DND-41 (cell line): ENCODE results near the gene B4GALNT3.

Experiments used
- ATAC-seq: fragments of 200-7000 bp; cut with Tn5 transposase; 3 replicates; pipeline ENCODE4 v1.9.1; 2021; ENCODE audit warnings: low read depth; ENCODE audit not compliant: insufficient read depth
- DNase-seq: peaks from one replicate; pipeline ENCODE4 v3.0.0-alpha.2; 2020
- H2AFZ ChIP-seq: 2 replicates; pipeline ENCODE4 v1.6.0; 2012; ENCODE audit warnings: low read depth, low read length
- H3K27ac ChIP-seq: 2 replicates; pipeline ENCODE4 v1.5.1; 2012; ENCODE audit warnings: low read length, inconsistent platforms
- H3K27me3 ChIP-seq: fragments of 200-600 bp; sonication (generic); 2 replicates; pipeline ENCODE4 v1.6.0; 2012; ENCODE audit warnings: low read length, mild to moderate bottlenecking, inconsistent platforms; ENCODE audit not compliant: insufficient read depth, poor library complexity
- H3K36me3 ChIP-seq: 2 replicates; pipeline ENCODE4 v1.5.1; 2012; ENCODE audit warnings: low read length, inconsistent platforms; ENCODE audit not compliant: insufficient read depth
- H3K4me1 ChIP-seq: 2 replicates; pipeline ENCODE4 v1.5.1; 2012; ENCODE audit warnings: mild to moderate bottlenecking, low read length; ENCODE audit not compliant: insufficient read depth
- H3K4me2 ChIP-seq: 2 replicates; pipeline ENCODE4 v1.6.0; 2012; ENCODE audit warnings: mild to moderate bottlenecking, moderate library complexity, low read length, inconsistent platforms; ENCODE audit not compliant: insufficient read depth
- H3K4me3 ChIP-seq, 2 experiments: fragments of 200-600 bp in 1 of 2; shearing (Covaris generic) in 1 of 2; 2 replicates each; pipeline ENCODE4 v1.5.1; 2012 to 2016; ENCODE audit warnings: inconsistent platforms in 2 of 2, low read length in 2 of 2, mild to moderate bottlenecking in 2 of 2, low read depth in 1 of 2, moderate library complexity in 1 of 2
- H3K79me2 ChIP-seq: 2 replicates; pipeline ENCODE4 v1.6.0; 2012; ENCODE audit warnings: low read length, inconsistent platforms; ENCODE audit not compliant: insufficient read depth
- H3K9ac ChIP-seq: 2 replicates; pipeline ENCODE4 v1.6.0; 2012; ENCODE audit warnings: low read depth, mild to moderate bottlenecking, inconsistent platforms, low read length, moderate library complexity
- H3K9me3 ChIP-seq: 2 replicates; pipeline ENCODE4 v1.5.1; 2012; ENCODE audit warnings: low read length, moderate library complexity, mild to moderate bottlenecking, inconsistent platforms; ENCODE audit not compliant: insufficient read depth, severe bottlenecking
- H4K20me1 ChIP-seq: 2 replicates; pipeline ENCODE4 v1.6.0; 2012; ENCODE audit warnings: low read length; ENCODE audit not compliant: insufficient read depth
- CTCF ChIP-seq: IDR thresholded peaks from 2 replicates; pipeline ENCODE4 v1.5.1; 2012; ENCODE audit warnings: borderline replicate concordance, low read length, moderate library complexity, mild to moderate bottlenecking; ENCODE audit not compliant: poor library complexity, severe bottlenecking; ENCODE audit errors: extremely low read depth
- EZH2 ChIP-seq: IDR thresholded peaks from 3 replicates; pipeline ENCODE4 v1.6.1; 2012; ENCODE audit warnings: borderline replicate concordance, low read depth, mild to moderate bottlenecking, moderate library complexity, low read length, inconsistent platforms; ENCODE audit not compliant: severe bottlenecking

Gene B4GALNT3

GRCh38 chr12:527241-527640, 67.5 kb downstream of the B4GALNT3 start:
- Histone ChIP-seq H2AFZ (no peak overlapping the region), H3K4me3 (no peak overlapping the region), H3K9me3 (no peaks in the 10 kb centered on the region), H3K27me3 (no peaks in the 10 kb centered on the region), H3K36me3 (no peaks in the 10 kb centered on the region), H3K4me2 (no peak overlapping the region), H3K9ac (no peak overlapping the region), H4K20me1 (no peaks in the 10 kb centered on the region), H3K27ac (no peak overlapping the region), H3K4me1 (no peaks in the 10 kb centered on the region), H3K79me2 (no peaks in the 10 kb centered on the region)
- ATAC-seq (no peak), DNase-seq (no peak)
- TF ChIP-seq EZH2 = no peak
- no peak for TF ChIP-seq CTCF

DNA sequence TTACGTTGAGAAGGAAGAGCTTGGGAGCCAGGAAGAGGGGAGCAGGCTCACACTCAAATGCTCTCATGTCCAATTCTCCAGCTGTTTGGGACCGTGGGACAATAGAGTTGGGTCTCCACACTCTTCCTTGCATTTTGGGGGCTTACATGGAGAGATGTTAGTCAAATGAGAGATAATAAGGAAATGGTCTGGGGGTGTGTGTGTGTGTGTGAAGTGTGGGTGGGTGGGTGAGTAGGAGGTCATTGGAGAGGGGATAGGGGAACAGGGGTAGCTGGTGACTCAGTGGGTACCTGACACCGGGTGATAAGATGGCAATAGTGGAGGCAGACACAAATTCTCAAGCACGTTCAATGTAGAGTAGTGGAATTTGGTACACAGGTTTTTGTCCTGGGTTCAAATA, 68.0 kb downstream of the B4GALNT3 start:
- Histone ChIP-seq H2AFZ (no peak overlapping the region), H3K27me3 (no peaks in the 10 kb centered on the region), H3K4me3 (no peak overlapping the region), H3K27ac (no peak overlapping the region), H3K9me3 (no peaks in the 10 kb centered on the region), H3K79me2 (no peaks in the 10 kb centered on the region), H3K9ac (no peak overlapping the region), H3K36me3 (no peaks in the 10 kb centered on the region), H4K20me1 (no peaks in the 10 kb centered on the region), H3K4me2 (no peak overlapping the region), H3K4me1 (no peaks in the 10 kb centered on the region)
- ATAC-seq (no peak), DNase-seq (no peak)
- no peak for TF ChIP-seq EZH2
- TF ChIP-seq CTCF = no peak

- no peak for DNase-seq
- H3K27ac ChIP-seq = no peak overlapping the region
Measured at GRCh38 chr12:530308-530707, 70.6 kb downstream of the B4GALNT3 start.

More at GRCh38 chr12:530308-530707, 70.6 kb downstream of the B4GALNT3 start:
- Histone ChIP-seq H3K9me3 (no peaks in the 10 kb centered on the region), H3K4me2 (no peak overlapping the region), H3K9ac (no peak overlapping the region), H3K36me3 (no peaks in the 10 kb centered on the region), H4K20me1 (no peaks in the 10 kb centered on the region), H3K27me3 (no peaks in the 10 kb centered on the region), H2AFZ (no peak overlapping the region), H3K4me1 (no peaks in the 10 kb centered on the region), H3K4me3 (no peak overlapping the region), H3K79me2 (no peaks in the 10 kb centered on the region)
- ATAC-seq = no peak
- TF ChIP-seq EZH2 (no peak), CTCF (no peak)
